ENCODE data around the gene ZNF181. TPM values are rescaled to one million over a fixed set of nuclear protein-coding genes. Genes with fewer than 3 reads are reported as not detected.

The ZNF181 gene
- polyA plus RNA-seq, 1 of the 3 experiments (the other 2 are of a cell fraction) = 8.1 TPM

GRCh38 chr19:34757441-34757840 is 23.4 kb downstream of the ZNF181 start:
- no peak overlapping the region for H3K27ac ChIP-seq (ENCODE audit: low read depth in 2 of 2, low read length in 1 of 2)
- no peaks in the 10 kb centered on the region for H3K9me2 ChIP-seq
- peaks cover 13 to 24% of the 10 kb centered on the region in 2 experiments for H3K36me3 ChIP-seq (replicated peaks in 1 of 2; ENCODE audit: control insufficient read depth in 1 of 2, insufficient read depth in 2 of 2, low read length in 1 of 2)
- peaks cover 33% of the 10 kb centered on the region; the same call in 1 of the 2 replicates for H3K9me3 ChIP-seq
- H3K9ac ChIP-seq = no peak overlapping the region
- no peaks in the 10 kb centered on the region for H3K4me1 ChIP-seq (ENCODE audit: control insufficient read depth in 1 of 2, insufficient read depth in 2 of 2, low read depth in 1 of 2, low read length in 1 of 2)
- H3K27me3 ChIP-seq (ENCODE audit: insufficient read depth) = no peaks in the 10 kb centered on the region
- POLR2A ChIA-PET = no interaction called here
- H3K4me3 ChIP-seq (ENCODE audit: low read depth in 2 of 2, low read length in 1 of 2) = no peak overlapping the region
- CTCF ChIA-PET = no interaction called here
- TF ChIP-seq RFX5 (IDR thresholded peaks at IDR 0.05; ENCODE audit: low read length) = no peak
- no peak overlapping the region for H2AFZ ChIP-seq (ENCODE audit: low read depth)
- no peaks in the 10 kb centered on the region for H4K20me1 ChIP-seq (ENCODE audit: insufficient read depth)
- WGBS (ENCODE audit: low lambda C conversion rate) = 71% methylated on average over 4 of the region's 4 CpGs
- no peak overlapping the region for H3K4me2 ChIP-seq
- no peak for DNase-seq
- no peaks in the 10 kb centered on the region for H3F3A ChIP-seq (replicated peaks; ENCODE audit: insufficient read depth)
- no peaks in the 10 kb centered on the region for H3K79me2 ChIP-seq (ENCODE audit: insufficient read depth)

DNA sequence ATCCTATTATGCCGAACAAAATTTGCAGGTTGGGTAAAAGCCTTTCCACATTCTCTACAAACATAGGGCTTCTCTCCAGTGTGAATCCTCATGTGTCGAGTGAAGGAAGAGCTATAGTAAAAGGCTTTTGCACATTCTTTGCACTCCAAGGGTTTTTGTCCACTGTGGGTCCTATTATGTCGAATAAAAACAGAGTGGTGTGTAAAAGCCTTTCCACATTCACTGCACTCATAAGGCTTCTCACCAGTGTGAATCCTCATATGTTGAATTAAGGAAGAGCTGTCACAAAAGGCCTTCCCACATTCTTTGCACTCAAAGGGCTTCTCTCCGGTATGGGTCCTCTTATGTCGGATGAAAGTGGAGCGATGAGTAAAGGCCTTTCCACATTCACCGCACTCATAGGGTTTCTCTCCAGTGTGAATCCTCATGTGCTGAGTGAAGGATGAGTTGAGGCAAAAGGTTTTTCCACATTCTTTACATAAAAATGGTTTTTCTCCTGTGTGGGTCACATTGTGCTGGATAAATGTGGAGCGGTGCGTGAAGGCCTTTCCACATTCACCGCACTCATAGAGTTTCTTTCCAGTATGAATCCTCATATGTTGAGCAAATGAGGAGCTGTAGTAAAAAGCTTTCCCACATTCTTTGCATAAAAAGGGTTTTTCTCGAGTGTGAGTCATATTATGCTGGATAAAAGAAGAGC is 25.3 kb downstream of the ZNF181 start:
- WGBS (ENCODE audit: low lambda C conversion rate) = 86% methylated on average over 11 of the region's 11 CpGs
- no peaks in the 10 kb centered on the region for H3K9me2 ChIP-seq
- H3F3A ChIP-seq (replicated peaks; ENCODE audit: insufficient read depth) = no peaks in the 10 kb centered on the region
- H3K27me3 ChIP-seq (ENCODE audit: insufficient read depth) = no peaks in the 10 kb centered on the region
- H3K27ac ChIP-seq (ENCODE audit: low read depth in 2 of 2, low read length in 1 of 2) = no peak overlapping the region
- CTCF ChIA-PET = no interaction called here
- peaks cover 23 to 43% of the 10 kb centered on the region in 2 experiments for H3K36me3 ChIP-seq (replicated peaks in 1 of 2; ENCODE audit: control insufficient read depth in 1 of 2, insufficient read depth in 2 of 2, low read length in 1 of 2)
- H3K4me2 ChIP-seq = no peak overlapping the region
- no peak for DNase-seq
- H3K4me1 ChIP-seq (ENCODE audit: control insufficient read depth in 1 of 2, insufficient read depth in 2 of 2, low read depth in 1 of 2, low read length in 1 of 2) = no peaks in the 10 kb centered on the region
- no peaks in the 10 kb centered on the region for H3K79me2 ChIP-seq (ENCODE audit: insufficient read depth)
- no peaks in the 10 kb centered on the region for H4K20me1 ChIP-seq (ENCODE audit: insufficient read depth)
- peaks cover 33% of the 10 kb centered on the region; the same call in 1 of the 2 replicates for H3K9me3 ChIP-seq
- no peak for TF ChIP-seq ELF1 (IDR thresholded peaks at IDR 0.05)
- H3K4me3 ChIP-seq (ENCODE audit: low read depth in 2 of 2, low read length in 1 of 2) = no peak overlapping the region; a peak in 1 of 4 replicates
- no peak overlapping the region for H3K9ac ChIP-seq
- H2AFZ ChIP-seq (ENCODE audit: low read depth) = no peak overlapping the region
- POLR2A ChIA-PET = no interaction called here

DNA sequence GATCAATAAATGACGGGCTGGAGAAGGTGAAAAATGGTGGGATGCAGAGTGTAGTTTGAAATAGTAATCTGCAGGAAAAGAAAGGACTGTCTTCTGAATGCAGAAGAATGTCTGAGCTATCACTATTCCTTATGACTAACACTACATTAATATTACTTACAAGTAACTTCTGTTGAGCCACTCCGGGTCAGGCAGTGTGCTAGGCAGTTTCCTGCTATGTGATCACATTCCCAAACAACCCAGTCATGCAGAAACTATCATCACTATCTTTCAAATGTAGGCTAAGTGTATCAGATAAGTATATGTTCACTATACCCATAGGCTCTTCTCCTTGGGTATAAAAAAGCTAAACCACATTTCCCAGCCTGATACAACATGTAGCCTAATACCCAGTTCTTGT is 32.3 kb downstream of the ZNF181 start:
- no peak for DNase-seq
- CTCF ChIA-PET = interaction anchor here (0.5 to 1.2 kb wide), 2 partner anchors 137 to 301 kb away, joined by 3 to 4 read pairs; no protein-coding TSS in a partner anchor

More for the DNA sequence above, 32.3 kb downstream of the ZNF181 start:
- Histone ChIP-seq H3K27ac (ENCODE audit: low read depth in 2 of 2, low read length in 1 of 2) (no peak overlapping the region), H3F3A (replicated peaks; ENCODE audit: insufficient read depth) (no peaks in the 10 kb centered on the region), H4K20me1 (ENCODE audit: insufficient read depth) (no peaks in the 10 kb centered on the region), H3K9me2 (no peaks in the 10 kb centered on the region), H3K79me2 (ENCODE audit: insufficient read depth) (peaks cover 8% of the 10 kb centered on the region; the same call in 1 of the 2 replicates), H3K9ac (no peak overlapping the region), H3K9me3 (peaks cover 13% of the 10 kb centered on the region; the same call in 1 of the 2 replicates), H3K27me3 (ENCODE audit: insufficient read depth) (no peaks in the 10 kb centered on the region), H3K4me2 (no peak overlapping the region), H3K36me3 (replicated peaks in 1 of 2; ENCODE audit: control insufficient read depth in 1 of 2, insufficient read depth in 2 of 2, low read length in 1 of 2) (peaks cover 75 to 90% of the 10 kb centered on the region in 2 experiments), H2AFZ (ENCODE audit: low read depth) (no peak overlapping the region), H3K4me3 (ENCODE audit: low read depth in 2 of 2, low read length in 1 of 2) (no peak overlapping the region; a peak in 1 of 4 replicates), H3K4me1 (ENCODE audit: control insufficient read depth in 1 of 2, insufficient read depth in 2 of 2, low read depth in 1 of 2, low read length in 1 of 2) (peaks cover 0 to under 1% of the 10 kb centered on the region in 2 experiments; a peak in 1 of 4 replicates)
- TF ChIP-seq SIN3A (IDR thresholded peaks at IDR 0.05; ENCODE audit: borderline replicate concordance, low read depth, low read length) (no peak), GABPA (IDR thresholded peaks at IDR 0.05; ENCODE audit: low read depth) (no peak), YY1 (IDR thresholded peaks at IDR 0.05; ENCODE audit: low read depth) (no peak), IRF3 (IDR thresholded peaks at IDR 0.05; ENCODE audit: low read depth, low read length) (no peak), NFIC (IDR thresholded peaks at IDR 0.05; ENCODE audit: borderline replicate concordance) (no peak), EZH2phosphoT487 (IDR thresholded peaks at IDR 0.05; ENCODE audit: borderline replicate concordance, low read depth) (no peak), ELF1 (IDR thresholded peaks at IDR 0.05) (no peak), GATA2 (CRISPR knock-in tag; IDR thresholded peaks at IDR 0.05) (no peak), POLR2AphosphoS5 (IDR thresholded peaks at IDR 0.05; ENCODE audit: low read depth, low read length) (no peak)
- TF ChIP-seq, protein P1, sequence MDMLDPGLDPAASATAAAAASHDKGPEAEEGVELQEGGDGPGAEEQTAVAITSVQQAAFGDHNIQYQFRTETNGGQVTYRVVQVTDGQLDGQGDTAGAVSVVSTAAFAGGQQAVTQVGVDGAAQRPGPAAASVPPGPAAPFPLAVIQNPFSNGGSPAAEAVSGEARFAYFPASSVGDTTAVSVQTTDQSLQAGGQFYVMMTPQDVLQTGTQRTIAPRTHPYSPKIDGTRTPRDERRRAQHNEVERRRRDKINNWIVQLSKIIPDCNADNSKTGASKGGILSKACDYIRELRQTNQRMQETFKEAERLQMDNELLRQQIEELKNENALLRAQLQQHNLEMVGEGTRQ (IDR thresholded peaks at IDR 0.05; ENCODE audit: borderline replicate concordance, low read depth, low read length) = no peak
- TF ChIP-seq, protein P2, sequence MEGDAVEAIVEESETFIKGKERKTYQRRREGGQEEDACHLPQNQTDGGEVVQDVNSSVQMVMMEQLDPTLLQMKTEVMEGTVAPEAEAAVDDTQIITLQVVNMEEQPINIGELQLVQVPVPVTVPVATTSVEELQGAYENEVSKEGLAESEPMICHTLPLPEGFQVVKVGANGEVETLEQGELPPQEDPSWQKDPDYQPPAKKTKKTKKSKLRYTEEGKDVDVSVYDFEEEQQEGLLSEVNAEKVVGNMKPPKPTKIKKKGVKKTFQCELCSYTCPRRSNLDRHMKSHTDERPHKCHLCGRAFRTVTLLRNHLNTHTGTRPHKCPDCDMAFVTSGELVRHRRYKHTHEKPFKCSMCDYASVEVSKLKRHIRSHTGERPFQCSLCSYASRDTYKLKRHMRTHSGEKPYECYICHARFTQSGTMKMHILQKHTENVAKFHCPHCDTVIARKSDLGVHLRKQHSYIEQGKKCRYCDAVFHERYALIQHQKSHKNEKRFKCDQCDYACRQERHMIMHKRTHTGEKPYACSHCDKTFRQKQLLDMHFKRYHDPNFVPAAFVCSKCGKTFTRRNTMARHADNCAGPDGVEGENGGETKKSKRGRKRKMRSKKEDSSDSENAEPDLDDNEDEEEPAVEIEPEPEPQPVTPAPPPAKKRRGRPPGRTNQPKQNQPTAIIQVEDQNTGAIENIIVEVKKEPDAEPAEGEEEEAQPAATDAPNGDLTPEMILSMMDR (IDR thresholded peaks at IDR 0.05) = no peak
- POLR2A ChIA-PET = no interaction called here
- 65% methylated on average over 2 of the region's 2 CpGs for WGBS (ENCODE audit: low lambda C conversion rate)
